Psoas muscle (tissue), 8 donors: ENCODE results near the gene E2F8. TPM values are rescaled to one million over a fixed set of nuclear protein-coding genes. Genes with fewer than 3 reads are reported as not detected.

Experiments used
- ATAC-seq, 4 donors: fragments of 200-7000 bp; cut with Tn5 transposase; one replicate each; pipeline ENCODE4 v1.9.1; 2020; ENCODE audit warnings: moderate library complexity in 3 of 4, mild to moderate bottlenecking in 2 of 4
- DNase-seq, 2 donors: peaks; one replicate each; pipeline ENCODE4 v3.0.0-alpha.2; 2020
- H3K27ac ChIP-seq: fragments of 200-600 bp; one replicate; pipeline ENCODE4 v1.8.0; 2022
- H3K27me3 ChIP-seq, 3 donors: fragments of 200-600 bp in 1 of 3; one replicate each; pipeline versions ENCODE4 v1.6.1 to v1.8.0; 2013 to 2022; ENCODE audit warnings: low read length in 2 of 3, mild to moderate bottlenecking in 2 of 3, moderate library complexity in 1 of 3; ENCODE audit not compliant: insufficient read depth in 3 of 3
- H3K36me3 ChIP-seq, 2 donors: fragments of 200-600 bp in 1 of 2; one replicate each; pipeline versions ENCODE4 v1.6.1 to v1.8.0; 2013 to 2022; ENCODE audit warnings: low read depth in 1 of 2, mild to moderate bottlenecking in 1 of 2, moderate library complexity in 1 of 2; ENCODE audit not compliant: insufficient read depth in 1 of 2
- H3K4me1 ChIP-seq: fragments of 200-600 bp; one replicate; pipeline ENCODE4 v1.8.0; 2022
- H3K4me3 ChIP-seq: fragments of 200-600 bp; one replicate; pipeline ENCODE4 v1.8.0; 2022; ENCODE audit warnings: mild to moderate bottlenecking
- H3K9me3 ChIP-seq: fragments of 200-600 bp; one replicate; pipeline ENCODE4 v1.8.0; 2022
- CTCF ChIP-seq: fragments of 200-600 bp; IDR thresholded peaks from one replicate; pipeline ENCODE4 v1.8.0; 2022; ENCODE audit warnings: antibody characterized with exemption
- WGBS, 3 donors: extraction: QIAGEN DNeasy Blood & Tissue Kit; methylation state at CpG; one replicate each; pipeline versions ENCODE4 v1.1.6 to v1.1.7; 2013; 5-methylcytosine and 5-hydroxymethylcytosine counted together
- intact Hi-C, 2 donors: fragments of 100-400 bp; cut with DNase I; formaldehyde crosslinking; loops; one replicate each; pipeline versions ENCODE4 v1.11.0 to v1.14.2; 2022
- polyA plus RNA-seq, 3 donors: library from polyadenylated mRNA; stranded (reverse); fragments of 200-250 nt; gene quantifications; one replicate each; pipeline ENCODE4 v1.2.3, GENCODE V29; 2013
- total RNA-seq, 4 donors: library from RNA; stranded (reverse); fragmentation: NEBNext Ultra II Directional in 2 of 4; extraction: Animal tissue kit (Norgen Biotek cat#: 25700) in 2 of 4; gene quantifications; one replicate each; pipeline versions ENCODE4 v1.2.1 to v1.2.4, GENCODE V29; 2021 to 2023
- donor health status: healthy with polysubstance abuse.
- donor health status: DM: no; HTN: no; CAD: no; lungs with moderate emphysema.
- donor health status: Bipolar disorder and iron deficiency.
- donor health status: healthy.
- donor health status: DM: yes; HTN: yes; CAD: no.
- donor health status: DM: no; HTN: no; CAD: no.
- donor health status: DM: no; HTN: no; CAD: no.
- donor health status: DM: yes; HTN: yes; CAD: no.

The E2F8 gene
- total and polyA plus RNA-seq, 7 donors, result 1.00 to 11.6 (median 1.5) TPM

- Histone ChIP-seq H3K4me1 (peaks cover 17% of the 10 kb centered on the region), H3K9me3 (no peaks in the 10 kb centered on the region), H3K27ac (no peak overlapping the region), H3K36me3 (no peaks in the 10 kb centered on the region), H3K27me3 (no peaks in the 10 kb centered on the region), H3K4me3 (no peak overlapping the region)
- TF ChIP-seq CTCF, result no peak
- intact Hi-C loops, result no loop called here
- DNase-seq (no peak), ATAC-seq (no peak)
- 75 to 86% (median 83%) methylated on average over 3 to 4 of the region's 4 CpGs for WGBS, 3 donors
These were observed 24.7 kb downstream of the E2F8 start for GRCh38 chr11:19216021-19216420.

- no peak for TF ChIP-seq CTCF
- peak; percentile 82 to 94 (median 88) for ATAC-seq
- H3K9me3 ChIP-seq, result no peaks in the 10 kb centered on the region
- DNase-seq, result no peak
- no peak overlapping the region for H3K4me3 ChIP-seq
- H3K4me1 ChIP-seq, result peaks cover 4% of the 10 kb centered on the region
- intact Hi-C loops, result no loop called here
- H3K36me3 ChIP-seq, result no peaks in the 10 kb centered on the region
- 50 to 63% (median 60%) methylated on average over 4 of the region's 4 CpGs for WGBS, 3 donors
- H3K27me3 ChIP-seq, result no peaks in the 10 kb centered on the region
- peak overlapping the region; percentile 57 for H3K27ac ChIP-seq
These were observed 31.0 kb downstream of the E2F8 start for GRCh38 chr11:19209617-19210370.

GRCh38 chr11:19208959-19209546, 31.7 kb downstream of the E2F8 start:
- DNase-seq, result no peak
- Histone ChIP-seq H3K27me3 (no peaks in the 10 kb centered on the region), H3K27ac (peak overlapping the region; percentile 57), H3K36me3 (no peaks in the 10 kb centered on the region), H3K4me3 (no peak overlapping the region), H3K4me1 (peaks cover 4% of the 10 kb centered on the region), H3K9me3 (no peaks in the 10 kb centered on the region)
- intact Hi-C loops, result no loop called here
- TF ChIP-seq CTCF, result no peak
- 39 to 54% (median 41%) methylated on average over 3 of the region's 3 CpGs for whole genome bisulfite sequencing, 3 donors
- peak in 2 of 4 donors; percentile 13 to 29 for ATAC-seq

- Histone ChIP-seq H3K36me3 (no peaks in the 10 kb centered on the region), H3K4me3 (no peak overlapping the region), H3K4me1 (peaks cover 4% of the 10 kb centered on the region), H3K27me3 (no peaks in the 10 kb centered on the region), H3K27ac (no peak overlapping the region), H3K9me3 (no peaks in the 10 kb centered on the region)
- ATAC-seq (no peak), DNase-seq (no peak)
- no peak for TF ChIP-seq CTCF
- WGBS, 3 donors, result 85 to 88% (median 86%) methylated on average over 2 of the region's 2 CpGs
- intact Hi-C loops, result no loop called here
These were observed 32.6 kb downstream of the E2F8 start for GRCh38 chr11:19208181-19208580.
